ACC112 (cell line): Measurements from ENCODE around the gene BCAR3.

Experiments used
- H2AFZ ChIP-seq: fragments of 200-600 bp; sonication (generic); one replicate; pipeline ENCODE4 v1.6.0; 2017; ENCODE audit warnings: antibody characterized with exemption, low read length; ENCODE audit not compliant: unreplicated experiment
- H3K27ac ChIP-seq: fragments of 200-600 bp; sonication (generic); 2 replicates; pipeline ENCODE4 v1.5.1; 2014; ENCODE audit warnings: low read depth, mild to moderate bottlenecking, antibody characterized with exemption, low read length, moderate library complexity
- H3K27me3 ChIP-seq: fragments of 200-600 bp; sonication (generic); 2 replicates; pipeline ENCODE4 v1.6.1; 2014; ENCODE audit warnings: mild to moderate bottlenecking, antibody characterized with exemption, low read length, moderate library complexity, mixed read lengths; ENCODE audit not compliant: insufficient read depth
- H3K36me3 ChIP-seq: fragments of 200-600 bp; sonication (generic); 2 replicates; pipeline ENCODE4 v1.6.1; 2016; ENCODE audit warnings: mild to moderate bottlenecking, antibody characterized with exemption, low read length, moderate library complexity, mixed read lengths; ENCODE audit not compliant: insufficient read depth
- H3K4me1 ChIP-seq: fragments of 200-600 bp; sonication (generic); one replicate; pipeline ENCODE4 v1.6.1; 2016; ENCODE audit warnings: low read length, mixed read lengths; ENCODE audit not compliant: insufficient read depth, unreplicated experiment, control insufficient read depth
- H3K4me3 ChIP-seq: fragments of 200-600 bp; sonication (generic); 2 replicates; pipeline ENCODE4 v1.5.1; 2014; ENCODE audit warnings: mild to moderate bottlenecking, low read depth, low read length
- H3K79me2 ChIP-seq: fragments of 200-600 bp; sonication (generic); one replicate; pipeline ENCODE4 v1.6.0; 2016; ENCODE audit warnings: low read length; ENCODE audit not compliant: control insufficient read depth, unreplicated experiment, insufficient read depth

Gene BCAR3

DNA sequence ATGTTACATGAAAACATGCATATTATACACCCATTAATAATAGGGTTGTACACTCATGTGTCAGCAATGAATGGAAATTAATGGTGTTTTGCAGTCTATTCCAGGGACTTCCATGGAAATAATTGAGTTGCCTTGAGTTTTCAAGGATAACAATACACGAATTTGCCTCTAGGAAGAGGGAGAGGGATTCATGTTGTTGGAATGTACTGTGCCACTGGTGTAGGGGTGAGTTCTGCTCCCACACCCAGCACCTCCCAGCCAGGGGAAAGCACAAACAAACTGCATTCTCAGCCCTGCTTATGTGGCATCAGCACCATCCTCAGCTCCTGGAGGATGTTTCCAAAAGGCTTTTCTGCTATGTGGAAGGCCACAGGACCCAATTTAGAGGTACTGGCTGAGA is 57.8 kb downstream of the BCAR3 start:
- H3K79me2 ChIP-seq = peaks cover 90% of the 10 kb centered on the region
- H3K27ac ChIP-seq = peak overlapping the region; percentile 90
- peak overlapping the region; percentile 15; the same call in 1 of the 2 replicates for H3K4me3 ChIP-seq
- H2AFZ ChIP-seq = no peak overlapping the region
- no peaks in the 10 kb centered on the region for H3K27me3 ChIP-seq
- peaks cover 9% of the 10 kb centered on the region; the same call in 1 of the 2 replicates for H3K36me3 ChIP-seq
- H3K4me1 ChIP-seq = peaks cover 92% of the 10 kb centered on the region

DNA sequence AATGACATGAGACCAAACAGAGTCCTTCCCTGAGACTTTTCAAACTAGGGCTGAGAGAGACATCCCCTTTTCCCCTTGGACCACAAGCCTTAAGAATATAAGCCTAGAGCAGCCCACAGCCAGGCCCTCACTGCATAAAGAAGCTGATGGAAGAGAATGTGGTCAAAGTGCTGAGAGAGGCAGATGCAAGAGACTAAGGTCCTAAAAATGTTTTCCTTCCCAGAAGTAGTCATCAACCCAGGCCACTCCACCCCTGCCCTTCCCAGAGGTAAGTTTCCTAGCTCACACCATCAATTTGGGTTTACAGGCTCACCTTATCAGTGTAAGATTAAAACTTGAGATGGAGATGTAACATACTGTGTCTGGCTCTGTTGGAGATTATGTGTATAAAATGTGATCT is 58.2 kb downstream of the BCAR3 start:
- peak overlapping the region; percentile 15; the same call in 1 of the 2 replicates for H3K4me3 ChIP-seq
- no peak overlapping the region for H2AFZ ChIP-seq
- H3K79me2 ChIP-seq = peaks cover 89% of the 10 kb centered on the region
- peaks cover 89% of the 10 kb centered on the region for H3K4me1 ChIP-seq
- H3K27me3 ChIP-seq = no peaks in the 10 kb centered on the region
- H3K27ac ChIP-seq = peak overlapping the region; percentile 90
- H3K36me3 ChIP-seq = peaks cover 9% of the 10 kb centered on the region; the same call in 1 of the 2 replicates

DNA sequence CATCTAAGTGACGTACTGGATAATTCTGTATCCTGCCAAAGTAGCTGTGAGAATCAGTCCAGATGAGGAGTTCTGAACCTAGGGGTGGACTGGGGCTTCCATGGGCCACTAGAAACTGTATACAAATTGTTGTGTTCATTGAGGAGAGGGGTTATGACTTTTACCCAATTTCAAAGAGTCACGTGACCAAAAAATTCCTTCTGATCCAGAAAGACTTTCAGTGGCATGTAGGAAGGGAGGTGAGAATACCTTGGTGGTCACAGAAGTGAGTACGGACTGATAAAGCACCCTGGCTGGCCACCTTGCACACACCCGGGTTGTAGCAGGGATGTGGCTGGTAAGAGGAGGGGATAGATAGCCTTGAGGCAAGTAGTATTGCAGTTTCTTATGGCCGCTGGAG is 60.4 kb downstream of the BCAR3 start:
- Histone ChIP-seq H3K36me3 (peaks cover 9% of the 10 kb centered on the region; the same call in 1 of the 2 replicates), H3K4me1 (peaks cover 92% of the 10 kb centered on the region), H3K27me3 (no peaks in the 10 kb centered on the region), H3K79me2 (peaks cover 88% of the 10 kb centered on the region), H3K27ac (peak overlapping the region; percentile 57), H2AFZ (no peak overlapping the region), H3K4me3 (no peak overlapping the region)

DNA sequence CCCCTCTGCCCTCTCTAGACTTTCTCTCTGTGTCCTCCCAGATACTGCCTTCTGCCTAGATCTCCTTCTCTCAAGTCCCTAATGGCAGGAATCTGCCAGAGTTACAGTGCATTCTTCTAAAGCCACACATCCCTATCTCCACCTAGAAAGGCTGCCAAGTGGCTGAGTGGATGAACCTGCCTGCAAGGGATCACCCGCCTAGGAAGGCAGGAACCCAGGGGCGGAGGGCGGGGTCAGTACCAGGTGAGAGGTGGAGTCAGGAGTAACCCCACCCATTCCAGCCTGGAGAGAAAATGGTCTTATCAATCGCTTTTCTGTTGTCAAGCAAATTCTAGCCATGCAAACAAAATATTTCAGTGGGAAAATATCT is 60.8 kb downstream of the BCAR3 start:
- H3K79me2 ChIP-seq = peaks cover 89% of the 10 kb centered on the region
- H3K36me3 ChIP-seq = peaks cover 9% of the 10 kb centered on the region; the same call in 1 of the 2 replicates
- H3K27me3 ChIP-seq = no peaks in the 10 kb centered on the region
- H3K4me3 ChIP-seq = no peak overlapping the region
- peak overlapping the region; percentile 57 for H3K27ac ChIP-seq
- no peak overlapping the region for H2AFZ ChIP-seq
- peaks cover 92% of the 10 kb centered on the region for H3K4me1 ChIP-seq

DNA sequence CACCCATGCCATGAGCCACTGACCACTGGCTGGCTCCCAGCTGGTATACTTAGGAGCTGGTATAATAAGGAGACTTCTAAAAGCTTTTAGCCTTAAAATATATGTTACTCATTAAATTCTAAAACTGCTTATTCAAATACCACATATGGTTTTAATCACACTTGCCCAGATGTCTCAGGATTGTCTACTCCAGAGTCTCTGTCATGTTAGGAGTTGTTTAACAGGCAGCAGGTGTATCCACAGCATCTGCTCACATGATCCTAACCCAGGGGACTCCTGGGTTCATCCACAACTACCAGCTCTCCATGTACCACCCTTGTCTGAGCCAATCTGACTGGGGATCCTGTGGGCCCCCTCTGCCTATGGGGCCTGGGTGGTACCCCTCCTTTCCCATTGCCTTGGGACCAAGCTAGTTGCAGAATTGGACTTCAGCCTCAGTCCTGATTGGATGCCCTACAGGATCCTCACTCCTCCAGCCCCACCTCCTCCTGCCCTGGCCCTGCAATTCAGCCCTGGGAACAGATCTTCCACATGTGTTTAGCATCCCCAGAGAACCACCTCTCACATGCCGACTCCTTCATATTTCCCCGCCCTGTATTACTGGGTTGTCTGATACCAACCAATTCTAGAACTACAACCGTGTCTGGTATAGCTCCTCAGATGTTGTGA is 61.3 kb downstream of the BCAR3 start:
- peak overlapping the region; percentile 57; the same call in 1 of the 2 replicates for H3K27ac ChIP-seq
- H3K27me3 ChIP-seq = no peaks in the 10 kb centered on the region
- peaks cover 9% of the 10 kb centered on the region; the same call in 1 of the 2 replicates for H3K36me3 ChIP-seq
- H3K4me1 ChIP-seq = peaks cover 92% of the 10 kb centered on the region
- no peak overlapping the region for H3K4me3 ChIP-seq
- peaks cover 89% of the 10 kb centered on the region for H3K79me2 ChIP-seq
- H2AFZ ChIP-seq = no peak overlapping the region

DNA sequence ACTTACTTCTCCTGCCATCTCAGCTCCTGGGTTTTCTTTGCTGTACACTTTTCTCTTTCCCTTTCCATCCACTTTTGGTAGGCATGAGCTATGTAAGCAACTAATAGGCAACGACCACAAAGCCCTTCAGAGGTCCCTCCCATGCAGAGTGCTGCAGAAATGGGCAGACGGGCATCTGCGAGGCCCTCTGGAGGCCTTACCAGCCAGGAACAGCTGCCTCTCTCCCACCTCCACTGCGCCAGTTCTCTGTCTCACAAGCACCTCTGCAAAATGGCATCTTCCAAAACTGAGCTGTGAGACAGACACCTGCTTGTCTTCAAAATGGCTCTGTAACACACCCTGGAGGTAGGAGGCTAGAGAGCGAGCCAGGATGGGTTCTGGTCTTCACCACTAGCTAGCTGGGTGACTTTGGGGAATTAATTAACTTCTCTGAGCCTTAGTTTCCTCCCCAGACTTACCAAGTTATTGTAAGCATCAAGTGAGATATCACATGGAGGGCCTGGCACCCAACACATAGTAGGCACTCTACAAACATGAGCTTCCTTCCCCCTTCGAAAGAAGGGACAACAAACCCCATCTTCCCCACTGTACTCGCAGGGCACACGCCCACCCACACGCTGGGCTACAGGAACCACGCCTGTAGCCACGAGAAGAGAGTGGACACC is 62.0 kb downstream of the BCAR3 start:
- Histone ChIP-seq H3K36me3 (peaks cover 9% of the 10 kb centered on the region; the same call in 1 of the 2 replicates), H2AFZ (no peak overlapping the region), H3K27ac (no peak overlapping the region), H3K27me3 (no peaks in the 10 kb centered on the region), H3K4me3 (no peak overlapping the region), H3K79me2 (peaks cover 91% of the 10 kb centered on the region), H3K4me1 (peaks cover 95% of the 10 kb centered on the region)

DNA sequence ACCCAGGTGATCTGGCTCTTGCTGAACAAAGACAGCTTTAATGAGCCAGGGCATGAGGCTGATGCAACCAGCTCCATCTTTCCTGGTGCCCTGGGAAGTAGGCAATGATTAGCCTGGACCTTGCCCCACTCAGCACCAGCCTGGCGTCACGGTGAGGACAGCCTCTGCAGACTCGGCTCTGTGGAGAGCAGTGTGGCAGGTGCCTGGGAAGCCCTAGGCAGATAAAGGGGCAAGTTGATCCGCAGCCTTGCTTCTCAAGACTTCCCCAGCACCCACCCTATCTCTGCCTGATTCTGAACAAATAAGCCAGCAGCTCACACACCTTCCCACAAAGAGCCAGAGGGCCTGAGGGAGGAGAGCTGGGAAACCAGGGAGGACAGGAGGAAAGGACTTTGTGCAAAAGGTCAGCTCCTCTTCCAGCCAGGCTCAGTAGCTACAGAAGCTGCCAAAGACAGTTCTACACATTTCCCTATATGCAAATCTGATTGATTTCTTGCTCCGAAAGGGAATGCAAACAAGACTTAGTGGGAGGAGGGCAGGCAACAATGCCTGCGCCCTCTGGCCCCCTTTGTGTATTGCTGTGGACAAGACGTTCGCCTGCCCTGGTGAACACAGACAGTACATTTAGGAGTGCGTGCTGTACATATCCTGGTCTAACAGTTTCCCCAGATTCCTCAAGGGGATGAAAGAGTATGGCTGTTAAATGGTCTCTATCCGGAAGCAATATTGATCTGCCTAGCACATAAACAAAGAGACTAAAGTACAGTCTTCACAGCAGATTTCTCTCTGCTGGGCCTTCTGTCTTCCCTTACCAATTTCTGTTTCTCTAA is 63.8 kb downstream of the BCAR3 start:
- Histone ChIP-seq H2AFZ (no peak overlapping the region), H3K27ac (peak overlapping the region; percentile 99), H3K79me2 (peaks cover 94% of the 10 kb centered on the region), H3K4me1 (peaks cover 95% of the 10 kb centered on the region), H3K4me3 (no peak overlapping the region), H3K27me3 (no peaks in the 10 kb centered on the region), H3K36me3 (peaks cover 9% of the 10 kb centered on the region; the same call in 1 of the 2 replicates)

DNA sequence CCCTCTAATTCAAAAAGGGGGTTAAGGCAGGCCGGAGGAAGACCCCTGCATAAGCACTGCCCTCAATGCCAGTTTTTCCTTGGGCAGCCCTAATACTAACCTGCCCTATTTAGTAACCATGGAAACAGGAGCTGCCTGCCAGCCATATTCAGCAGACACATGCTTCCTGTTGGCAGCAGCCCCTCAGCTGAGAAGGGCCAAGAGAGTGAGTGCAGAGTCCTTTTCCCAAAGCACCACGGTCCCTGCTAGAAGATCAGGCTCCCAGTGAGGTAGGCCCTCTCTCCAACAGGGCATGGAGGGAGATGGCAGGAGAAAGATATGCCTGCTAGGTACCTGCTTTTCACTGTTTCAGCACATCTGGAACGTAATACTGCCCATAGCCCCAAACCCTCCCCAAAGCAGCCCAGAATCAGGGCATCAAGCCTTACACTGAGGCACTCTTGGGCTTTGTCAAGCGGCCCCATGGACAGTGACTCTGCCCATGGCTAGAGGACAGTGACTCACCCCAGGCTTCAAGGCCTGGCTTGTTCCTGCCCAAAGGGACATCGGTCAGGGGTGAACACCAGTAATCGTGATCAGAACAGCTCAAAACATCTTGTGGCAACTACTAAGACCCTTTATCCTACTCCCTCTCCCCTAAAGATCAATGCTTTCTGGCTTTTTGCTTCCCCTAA is 64.5 kb downstream of the BCAR3 start:
- Histone ChIP-seq H3K4me1 (peaks cover 95% of the 10 kb centered on the region), H2AFZ (no peak overlapping the region), H3K27ac (peak overlapping the region; percentile 99), H3K4me3 (no peak overlapping the region; the same call in 1 of the 2 replicates), H3K79me2 (peaks cover 94% of the 10 kb centered on the region), H3K27me3 (no peaks in the 10 kb centered on the region), H3K36me3 (peaks cover 6% of the 10 kb centered on the region; the same call in 1 of the 2 replicates)

DNA sequence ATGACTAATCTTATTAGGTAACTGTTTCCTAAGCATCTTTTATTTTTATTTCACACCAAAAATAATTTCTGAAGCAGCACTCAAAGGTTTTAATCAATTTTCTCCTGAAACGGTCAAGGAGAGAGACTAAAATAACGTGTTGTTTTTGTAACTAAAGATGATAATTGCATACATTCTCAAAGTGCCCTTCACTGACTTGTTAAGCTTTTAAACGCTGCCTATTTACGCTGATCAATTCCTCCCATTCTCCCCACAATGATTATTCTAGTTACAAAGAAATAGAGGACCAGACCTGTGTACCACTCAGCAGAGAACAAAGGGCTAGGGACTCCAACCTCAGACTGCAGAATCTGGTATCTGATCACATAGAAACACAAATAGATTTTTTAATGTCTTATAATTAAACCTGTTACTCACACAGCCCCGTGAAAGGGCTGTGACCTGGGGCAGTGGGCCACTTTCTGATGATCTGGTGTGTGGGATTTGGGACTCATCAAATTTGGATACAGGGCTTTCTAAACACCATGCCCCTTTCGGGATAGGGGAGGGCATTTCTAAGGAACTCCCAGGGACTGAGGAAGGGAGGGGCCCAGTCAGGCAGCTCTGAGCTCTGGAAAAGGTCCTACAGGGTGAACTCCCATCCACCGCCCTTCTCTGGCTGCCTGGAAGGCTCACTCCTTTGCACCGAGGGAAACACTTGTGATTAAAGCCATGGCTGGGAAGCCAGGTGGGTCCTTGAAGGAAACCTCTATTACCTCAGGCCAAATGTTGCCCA is 65.2 kb downstream of the BCAR3 start:
- peak overlapping the region; percentile 44; the same call in 1 of the 2 replicates for H3K4me3 ChIP-seq

More for the DNA sequence above, 65.2 kb downstream of the BCAR3 start:
- Histone ChIP-seq H2AFZ (no peak overlapping the region), H3K36me3 (peaks cover 7% of the 10 kb centered on the region; the same call in 1 of the 2 replicates), H3K79me2 (peaks cover 96% of the 10 kb centered on the region), H3K27me3 (no peaks in the 10 kb centered on the region), H3K4me1 (peaks cover 90% of the 10 kb centered on the region), H3K27ac (peak overlapping the region; percentile 99)
